Small intestine (tissue), 7 donors: Measurements from ENCODE around the gene MAP2K5. TPM values are rescaled to one million over a fixed set of nuclear protein-coding genes. Genes with fewer than 3 reads are reported as not detected.
A peak's percentile ranks its signal among the peaks of the same experiment; 100 is the strongest.

Experiments used
- DNase-seq, 2 donors: peaks; one replicate each; pipeline versions ENCODE4 v3.0.0 to v3.0.0-alpha.2; 2013
- FAIRE-seq: peaks from 2 replicates; lab custom pipeline; 2012; peaks lifted over from hg19 to GRCh38; lab: Jason Lieb, UNC
- H3K27ac ChIP-seq, 3 donors: one replicate each; pipeline ENCODE4 v1.5.1; 2013; ENCODE audit warnings: low read length in 2 of 3, mild to moderate bottlenecking in 2 of 3, control low read depth in 1 of 3, inconsistent platforms in 1 of 3, low read depth in 1 of 3, moderate library complexity in 1 of 3
- H3K27me3 ChIP-seq, 3 donors: one replicate each; pipeline ENCODE4 v1.6.1; 2013; ENCODE audit warnings: low read length in 3 of 3, inconsistent platforms in 1 of 3; ENCODE audit not compliant: control insufficient read depth in 3 of 3, insufficient read depth in 3 of 3
- H3K36me3 ChIP-seq, 3 donors: one replicate each; pipeline ENCODE4 v1.6.1; 2013; ENCODE audit warnings: low read length in 3 of 3, inconsistent platforms in 1 of 3, low read depth in 1 of 3, mild to moderate bottlenecking in 1 of 3, moderate library complexity in 1 of 3; ENCODE audit not compliant: control insufficient read depth in 3 of 3, insufficient read depth in 2 of 3
- H3K4me1 ChIP-seq, 3 donors: one replicate each; pipeline ENCODE4 v1.6.1; 2013; ENCODE audit warnings: low read length in 2 of 3, inconsistent platforms in 1 of 3, low read depth in 1 of 3, mild to moderate bottlenecking in 1 of 3, moderate library complexity in 1 of 3; ENCODE audit not compliant: control insufficient read depth in 3 of 3, insufficient read depth in 2 of 3
- H3K4me3 ChIP-seq, 3 donors: one replicate each; pipeline ENCODE4 v1.5.1; 2013; ENCODE audit warnings: low read length in 3 of 3, control low read depth in 1 of 3, inconsistent platforms in 1 of 3, low read depth in 1 of 3, mild to moderate bottlenecking in 1 of 3, moderate library complexity in 1 of 3
- H3K9me3 ChIP-seq, 2 donors: one replicate each; pipeline ENCODE4 v1.6.1; 2013; ENCODE audit warnings: low read depth in 1 of 2, low read length in 1 of 2; ENCODE audit not compliant: control insufficient read depth in 2 of 2, insufficient read depth in 1 of 2
- WGBS, 3 donors: extraction: QIAGEN DNeasy Blood & Tissue Kit; methylation state at CpG; one replicate each; pipeline ENCODE4 v1.1.7; 2013; 5-methylcytosine and 5-hydroxymethylcytosine counted together
- polyA plus RNA-seq, 4 donors: library from polyadenylated mRNA; stranded (reverse) in 3 of 4; unstranded in 1 of 4; fragments of 200-250 nt in 3 of 4; fragments of 120-200 nt in 1 of 4; gene quantifications; one replicate each; pipeline versions ENCODE4 v1.2.1 to v1.2.3, GENCODE V29; 2013
- donor health status: healthy with polysubstance abuse.
- donor health status: control.
- donor health status: control.
- donor health status: Bipolar disorder and iron deficiency.
- donor health status: healthy.

The MAP2K5 gene
- polyA plus RNA-seq, 4 donors, result 10.5 to 15.6 (median 11.8) TPM

- FAIRE-seq (no peak), DNase-seq (peak in 1 of 2 donors; percentile 46)
- Histone ChIP-seq H3K4me3 (peak within 1 kb of the TSS in 1 of 3 donors; percentile 24), H3K27me3 (peaks cover 60 to 92% (median 82%) of the 10 kb centered on the region in 3 donors), H3K36me3 (no peaks in the 10 kb centered on the region), H3K9me3 (peaks cover 0 to 3% of the 10 kb centered on the region in 2 donors), H3K4me1 (peaks cover 2 to 28% (median 9%) of the 10 kb centered on the region in 3 donors), H3K27ac (no peak within 1 kb of the TSS)
- 1 to 5% (median 3%) methylated on average over 46 to 58 of the region's 58 CpGs for WGBS, 3 donors
Measured at GRCh38 chr15:67824976-67825880, 282.7 kb downstream of the MAP2K5 start, which contains the start of gene SKOR1. Gene SKOR1, plus strand, starts transcription at chr15:67825509. Its CDS starts 94 bp downstream, at chr15:67825603.

- Histone ChIP-seq H3K9me3 (peaks cover 0 to 2% of the 10 kb centered on the region in 2 donors), H3K27ac (no peak overlapping the region), H3K4me3 (peak overlapping the region in 1 of 3 donors; percentile 24), H3K27me3 (peaks cover 57 to 92% (median 81%) of the 10 kb centered on the region in 3 donors), H3K36me3 (no peaks in the 10 kb centered on the region), H3K4me1 (peaks cover 2 to 25% (median 9%) of the 10 kb centered on the region in 3 donors)
- WGBS, 3 donors, result 7 to 12% (median 11%) methylated on average over 72 to 77 of the region's 77 CpGs
- FAIRE-seq (no peak), DNase-seq (peak in 1 of 2 donors; percentile 30)
Measured at GRCh38 chr15:67825881-67826716, 283.6 kb downstream of the MAP2K5 start.

- FAIRE-seq, result no peak
- H3K36me3 ChIP-seq, result no peaks in the 10 kb centered on the region
- peaks cover 56 to 92% (median 80%) of the 10 kb centered on the region in 3 donors for H3K27me3 ChIP-seq
- no peaks in the 10 kb centered on the region for H3K9me3 ChIP-seq
- peaks cover 2 to 23% (median 9%) of the 10 kb centered on the region in 3 donors for H3K4me1 ChIP-seq
- no peak for DNase-seq
- H3K27ac ChIP-seq, result no peak overlapping the region
- H3K4me3 ChIP-seq, result peak overlapping the region in 1 of 3 donors; percentile 10
- WGBS, 3 donors, result 3 to 5% (median 5%) methylated on average over 45 to 88 of the region's 88 CpGs
Measured at GRCh38 chr15:67826717-67827561, 284.4 kb downstream of the MAP2K5 start.

DNA sequence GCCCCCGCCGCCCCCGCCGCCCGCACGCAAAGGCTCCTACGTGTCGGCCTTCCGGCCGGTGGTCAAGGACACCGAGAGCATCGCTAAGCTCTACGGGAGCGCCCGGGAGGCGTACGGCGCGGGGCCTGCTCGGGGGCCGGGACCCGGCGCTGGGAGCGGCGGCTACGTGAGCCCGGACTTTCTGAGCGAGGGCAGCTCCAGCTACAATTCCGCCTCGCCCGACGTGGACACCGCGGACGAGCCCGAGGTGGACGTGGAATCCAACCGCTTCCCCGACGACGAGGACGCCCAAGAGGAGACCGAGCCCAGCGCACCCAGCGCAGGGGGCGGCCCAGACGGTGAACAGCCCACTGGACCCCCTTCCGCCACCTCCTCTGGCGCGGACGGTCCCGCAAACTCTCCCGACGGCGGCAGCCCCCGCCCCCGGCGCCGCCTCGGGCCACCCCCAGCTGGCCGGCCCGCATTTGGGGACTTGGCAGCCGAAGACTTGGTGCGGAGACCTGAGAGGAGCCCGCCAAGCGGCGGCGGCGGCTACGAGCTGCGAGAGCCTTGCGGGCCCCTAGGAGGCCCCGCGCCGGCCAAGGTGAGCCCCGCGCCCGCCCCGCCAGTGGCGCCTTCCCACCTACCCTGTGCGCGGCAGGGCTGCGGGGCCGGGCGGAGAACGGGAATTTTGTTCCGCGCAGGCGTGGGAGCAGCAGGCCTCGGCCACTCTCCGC, 285.2 kb downstream of the MAP2K5 start:
- Histone ChIP-seq H3K4me3 (peak overlapping the region in 1 of 3 donors; percentile 17), H3K36me3 (no peaks in the 10 kb centered on the region), H3K27ac (no peak overlapping the region), H3K4me1 (peaks cover 2 to 30% (median 9%) of the 10 kb centered on the region in 3 donors), H3K9me3 (no peaks in the 10 kb centered on the region), H3K27me3 (peaks cover 61 to 92% (median 81%) of the 10 kb centered on the region in 3 donors)
- 4 to 6% (median 6%) methylated on average over 56 to 91 of the region's 91 CpGs for WGBS, 3 donors
- DNase-seq (no peak), FAIRE-seq (no peak)

DNA sequence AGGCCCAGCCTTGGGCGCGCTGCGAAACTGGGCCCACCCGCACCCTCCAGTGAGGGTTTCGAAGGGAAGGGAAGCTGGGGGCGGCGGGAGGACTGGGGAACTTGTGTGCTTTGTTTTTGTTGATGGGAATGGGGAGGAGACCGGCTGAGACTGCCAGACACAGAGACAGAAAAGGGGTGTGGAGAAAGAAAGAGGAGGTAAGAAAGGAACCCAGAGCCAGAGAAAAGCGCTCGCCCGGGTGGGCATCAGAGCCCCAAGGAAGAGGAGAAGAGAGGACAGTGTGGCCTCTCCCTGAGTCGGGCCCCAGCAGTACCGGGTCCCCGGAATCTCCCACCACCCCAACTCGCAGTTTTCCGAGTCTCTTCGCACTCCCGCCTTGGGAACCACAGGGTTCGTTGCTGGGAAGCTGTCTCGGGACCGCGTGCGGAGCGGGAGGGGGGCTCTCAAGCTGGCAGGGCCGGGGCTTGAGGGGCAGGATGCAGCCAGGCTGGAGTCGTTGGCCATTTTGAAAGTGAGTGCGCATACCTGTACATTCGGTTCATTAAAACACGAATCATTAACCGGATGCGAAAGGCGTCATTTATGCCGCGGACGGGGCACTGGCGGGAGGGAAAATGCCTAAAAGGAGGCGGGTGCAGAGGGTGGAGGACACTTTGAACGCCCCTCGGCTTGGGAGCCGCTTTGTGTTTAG, 285.9 kb downstream of the MAP2K5 start:
- 2 to 5% (median 4%) methylated on average over 36 to 40 of the region's 40 CpGs for WGBS, 3 donors
- no peak overlapping the region for H3K27ac ChIP-seq
- H3K36me3 ChIP-seq, result no peaks in the 10 kb centered on the region
- peak overlapping the region in 1 of 3 donors; percentile 17 for H3K4me3 ChIP-seq
- FAIRE-seq (no peak), DNase-seq (no peak)
- peaks cover 58 to 96% (median 81%) of the 10 kb centered on the region in 3 donors for H3K27me3 ChIP-seq
- H3K4me1 ChIP-seq, result peaks cover 2 to 37% (median 9%) of the 10 kb centered on the region in 3 donors
- no peaks in the 10 kb centered on the region for H3K9me3 ChIP-seq

- H3K9me3 ChIP-seq, result no peaks in the 10 kb centered on the region
- peaks cover 56 to 96% (median 75%) of the 10 kb centered on the region in 3 donors for H3K27me3 ChIP-seq
- H3K4me1 ChIP-seq, result peaks cover 4 to 43% (median 9%) of the 10 kb centered on the region in 3 donors
- FAIRE-seq (no peak), DNase-seq (no peak)
- H3K27ac ChIP-seq, result no peak overlapping the region
- peak overlapping the region in 1 of 3 donors; percentile 17 for H3K4me3 ChIP-seq
- H3K36me3 ChIP-seq, result no peaks in the 10 kb centered on the region
- 4 to 11% (median 6%) methylated on average over 52 to 54 of the region's 54 CpGs for WGBS, 3 donors
Measured at GRCh38 chr15:67828969-67829646, 286.6 kb downstream of the MAP2K5 start.
